Islet precursor cell (in vitro differentiated cells): ENCODE measurements around the gene PRAMEF25.
"Not testable (repeated sequence)": the region's sequence is repeated elsewhere in the genome, so short reads cannot be mapped to it uniquely, and the experiment has no call there.

Experiments used
- DNase-seq: peaks from one replicate; pipeline ENCODE4 v3.0.0-alpha.2; 2018

The PRAMEF25 gene

GRCh38 chr1:13070474-13070873, at the start of gene PRAMEF25:
Gene PRAMEF25, plus strand, starts transcription at chr1:13070774. Its CDS starts 2,920 bp downstream, at chr1:13073694.
- not testable (repeated sequence) for DNase-seq

DNA sequence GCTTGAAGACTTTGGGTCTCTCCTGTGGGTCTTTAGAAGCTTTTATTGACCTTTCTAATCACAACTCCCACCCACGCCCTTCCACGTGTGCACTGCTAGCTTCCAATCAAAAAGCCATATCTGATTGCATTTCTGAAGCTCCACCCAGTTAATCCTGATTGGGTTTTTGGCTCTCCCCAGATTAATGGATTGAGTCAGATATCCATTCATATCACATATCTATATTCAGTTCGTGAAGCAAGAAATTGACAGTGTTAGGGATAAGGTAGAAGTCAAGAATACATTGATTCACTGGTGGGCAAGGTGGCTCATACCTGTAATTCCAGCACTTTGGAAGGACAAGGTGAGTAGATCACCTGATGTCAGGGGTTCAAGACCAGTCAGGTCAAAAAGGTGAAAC, 14.1 kb upstream of the PRAMEF25 start, which contains the start of gene PRAMEF27:
TSS of gene PRAMEF27 (minus strand) at position 101 of the 400 bp plus-strand sequence. CDS start 2,916 bp downstream, outside the sequence.
- not testable (repeated sequence) for DNase-seq

DNA sequence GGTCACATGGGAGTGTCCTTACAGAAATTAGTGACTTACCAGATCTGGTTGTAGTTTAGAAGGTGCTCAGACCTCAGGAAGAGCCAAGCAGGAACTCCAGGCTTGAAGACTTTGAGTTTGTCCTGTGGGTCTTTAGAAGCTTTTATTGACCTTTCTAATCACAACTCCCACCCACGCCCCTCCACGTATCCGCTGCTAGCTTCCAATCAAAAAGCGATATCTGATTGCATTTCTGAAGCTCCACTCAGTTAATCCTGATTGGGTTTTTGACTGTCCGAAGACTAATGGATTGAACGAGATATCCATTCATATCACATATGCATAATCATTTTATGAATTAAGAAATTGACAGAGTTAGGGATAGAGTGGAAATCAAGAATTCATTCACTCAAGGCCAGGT, 46.2 kb downstream of the PRAMEF25 start, which contains the start of gene HNRNPCL2:
TSS of gene HNRNPCL2 (minus strand) at position 101 of the 400 bp plus-strand sequence. CDS start 454 bp downstream, outside the sequence.
- DNase-seq, result not testable (repeated sequence)
